Neutrophil (primary cell): Measurements from ENCODE around the gene WDR74.
"Not testable (repeated sequence)": the region's sequence is repeated elsewhere in the genome, so short reads cannot be mapped to it uniquely, and the experiment has no call there.

ENCODE experiments used
- H3K27ac ChIP-seq: fragments of 200-600 bp; sonication (generic); 2 replicates; pipeline ENCODE4 v1.5.1; 2016; ENCODE audit warnings: mild to moderate bottlenecking, moderate library complexity
- H3K27me3 ChIP-seq: fragments of 200-600 bp; sonication (generic); 2 replicates; pipeline ENCODE4 v1.6.0; 2016; ENCODE audit warnings: mild to moderate bottlenecking
- H3K36me3 ChIP-seq: fragments of 200-600 bp; sonication (generic); 2 replicates; pipeline ENCODE4 v1.5.1; 2017
- H3K4me1 ChIP-seq, 2 experiments: fragments of 200-600 bp in 1 of 2; sonication (generic) in 1 of 2; 1 replicate in 1 of 2; 2 replicates in 1 of 2; pipeline versions ENCODE4 v1.5.1 to v1.6.1; 2013 to 2016; ENCODE audit warnings: low read depth in 1 of 2, low read length in 1 of 2, mild to moderate bottlenecking in 1 of 2, moderate library complexity in 1 of 2; ENCODE audit not compliant: control insufficient read depth in 1 of 2, insufficient read depth in 1 of 2
- H3K4me3 ChIP-seq, 2 experiments: fragments of 200-600 bp in 1 of 2; sonication (generic) in 1 of 2; 1 replicate in 1 of 2; 2 replicates in 1 of 2; pipeline ENCODE4 v1.5.1; 2013 to 2016; ENCODE audit warnings: low read depth in 1 of 2, low read length in 1 of 2, mild to moderate bottlenecking in 1 of 2, moderate library complexity in 1 of 2
- H3K9me3 ChIP-seq: fragments of 200-600 bp; sonication (generic); 2 replicates; pipeline ENCODE4 v1.5.1; 2016
- TF ChIP-seq, protein P1 (sequence below): fragments of 200-600 bp; sonication (generic); IDR thresholded peaks from 2 replicates; pipeline ENCODE4 v1.5.1; 2016; ENCODE audit warnings: antibody characterized with exemption

Gene WDR74

DNA sequence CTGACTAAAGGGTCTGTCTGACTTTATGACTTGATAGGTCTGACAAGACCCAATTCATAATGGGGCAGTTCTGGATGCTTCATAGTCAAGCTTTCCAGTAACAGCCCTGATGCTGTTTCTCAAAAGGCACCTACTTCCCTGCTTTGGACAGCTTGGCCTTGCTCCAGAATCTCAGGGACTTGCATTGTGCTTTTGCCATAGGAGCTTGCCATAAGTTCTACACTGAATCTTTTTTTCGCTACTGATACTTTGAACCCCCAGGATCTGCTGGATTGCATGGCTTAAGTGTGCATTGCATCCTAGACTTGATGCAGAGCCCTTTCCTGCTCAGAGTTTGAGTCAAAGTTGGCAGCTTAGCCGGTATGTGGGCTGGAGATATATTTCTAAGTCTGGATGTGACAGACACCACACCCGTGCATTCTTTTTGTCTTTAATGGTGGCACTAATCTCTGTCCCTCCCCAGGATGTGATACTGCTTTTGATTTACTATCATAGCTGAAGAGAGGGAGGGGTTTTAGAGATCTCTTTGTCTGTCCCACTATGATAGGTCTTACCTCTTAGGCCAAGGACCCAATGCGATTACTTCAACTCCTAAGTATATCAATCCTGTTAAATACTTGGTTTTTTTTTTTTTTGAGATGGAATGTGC lies 24.4 kb upstream of the WDR74 start:
- no peak overlapping the region for H3K4me3 ChIP-seq
- no peak overlapping the region for H3K27ac ChIP-seq
- no peaks in the 10 kb centered on the region for H3K36me3 ChIP-seq
- H3K27me3 ChIP-seq = no peaks in the 10 kb centered on the region
- H3K9me3 ChIP-seq = no peaks in the 10 kb centered on the region
- TF ChIP-seq, protein P1, sequence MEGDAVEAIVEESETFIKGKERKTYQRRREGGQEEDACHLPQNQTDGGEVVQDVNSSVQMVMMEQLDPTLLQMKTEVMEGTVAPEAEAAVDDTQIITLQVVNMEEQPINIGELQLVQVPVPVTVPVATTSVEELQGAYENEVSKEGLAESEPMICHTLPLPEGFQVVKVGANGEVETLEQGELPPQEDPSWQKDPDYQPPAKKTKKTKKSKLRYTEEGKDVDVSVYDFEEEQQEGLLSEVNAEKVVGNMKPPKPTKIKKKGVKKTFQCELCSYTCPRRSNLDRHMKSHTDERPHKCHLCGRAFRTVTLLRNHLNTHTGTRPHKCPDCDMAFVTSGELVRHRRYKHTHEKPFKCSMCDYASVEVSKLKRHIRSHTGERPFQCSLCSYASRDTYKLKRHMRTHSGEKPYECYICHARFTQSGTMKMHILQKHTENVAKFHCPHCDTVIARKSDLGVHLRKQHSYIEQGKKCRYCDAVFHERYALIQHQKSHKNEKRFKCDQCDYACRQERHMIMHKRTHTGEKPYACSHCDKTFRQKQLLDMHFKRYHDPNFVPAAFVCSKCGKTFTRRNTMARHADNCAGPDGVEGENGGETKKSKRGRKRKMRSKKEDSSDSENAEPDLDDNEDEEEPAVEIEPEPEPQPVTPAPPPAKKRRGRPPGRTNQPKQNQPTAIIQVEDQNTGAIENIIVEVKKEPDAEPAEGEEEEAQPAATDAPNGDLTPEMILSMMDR = no peak
- H3K4me1 ChIP-seq = peaks cover 3 to 7% of the 10 kb centered on the region in 2 experiments

- H3K4me1 ChIP-seq = peaks cover 7 to 11% of the 10 kb centered on the region in 2 experiments
- H3K36me3 ChIP-seq, H3K27ac ChIP-seq, H3K4me3 ChIP-seq, H3K27me3 ChIP-seq, H3K9me3 ChIP-seq: not testable (repeated sequence)
These were observed 22.3 kb upstream of the WDR74 start for GRCh38 chr11:62861564-62862192.

DNA sequence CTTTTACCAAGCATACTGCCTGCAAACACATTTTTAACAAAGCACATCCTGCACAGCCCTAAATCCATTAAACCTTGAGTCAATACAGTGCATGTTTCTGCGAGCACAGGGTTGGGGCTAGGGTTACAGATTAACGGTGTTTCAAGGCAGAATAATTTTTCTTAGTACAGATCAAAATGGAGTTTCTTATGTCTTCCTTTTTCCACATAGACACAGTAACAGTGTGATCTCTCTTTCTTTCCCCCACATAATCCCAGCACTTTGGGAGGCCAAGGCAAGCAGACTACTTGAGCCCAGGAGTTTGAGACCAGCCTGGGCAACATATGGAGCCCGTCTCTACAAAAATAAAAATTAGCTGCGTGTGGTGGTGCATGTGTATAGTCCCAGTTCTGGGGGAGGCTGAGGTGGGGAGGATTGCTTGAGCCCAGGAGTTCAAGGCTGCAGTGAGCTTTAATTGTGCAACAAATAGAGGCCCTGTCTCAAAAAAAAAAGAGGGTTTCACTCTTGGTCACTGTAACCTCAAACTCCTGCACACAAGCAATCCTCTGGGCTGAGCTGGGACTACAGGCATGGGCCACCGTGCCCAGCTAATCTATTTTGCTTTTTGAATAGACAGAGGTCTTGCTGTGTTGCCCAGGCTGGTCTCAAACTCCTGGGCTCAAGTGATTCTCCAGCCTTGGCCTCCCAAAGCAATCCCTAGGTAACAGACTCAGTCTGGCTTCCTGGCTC lies 21.6 kb upstream of the WDR74 start:
- no peaks in the 10 kb centered on the region for H3K36me3 ChIP-seq
- TF ChIP-seq, protein P1 = no peak
- H3K9me3 ChIP-seq = no peaks in the 10 kb centered on the region
- H3K27me3 ChIP-seq = no peaks in the 10 kb centered on the region
- no peak overlapping the region for H3K4me3 ChIP-seq
- H3K27ac ChIP-seq = no peak overlapping the region
- H3K4me1 ChIP-seq = peaks cover 13 to 18% of the 10 kb centered on the region in 2 experiments

GRCh38 chr11:62859281-62859703 lies 19.9 kb upstream of the WDR74 start:
- H3K27ac ChIP-seq, H3K9me3 ChIP-seq, H3K36me3 ChIP-seq, H3K27me3 ChIP-seq, H3K4me3 ChIP-seq: not testable (repeated sequence)
- peaks cover 28 to 32% of the 10 kb centered on the region in 2 experiments for H3K4me1 ChIP-seq

GRCh38 chr11:62858201-62858600 lies 18.8 kb upstream of the WDR74 start:
- TF ChIP-seq, protein P1 = no peak
- H3K9me3 ChIP-seq = no peaks in the 10 kb centered on the region
- H3K27ac ChIP-seq = no peak overlapping the region
- no peaks in the 10 kb centered on the region for H3K36me3 ChIP-seq
- H3K4me3 ChIP-seq = no peak overlapping the region
- peaks cover 33 to 37% of the 10 kb centered on the region in 2 experiments for H3K4me1 ChIP-seq
- no peaks in the 10 kb centered on the region for H3K27me3 ChIP-seq

DNA sequence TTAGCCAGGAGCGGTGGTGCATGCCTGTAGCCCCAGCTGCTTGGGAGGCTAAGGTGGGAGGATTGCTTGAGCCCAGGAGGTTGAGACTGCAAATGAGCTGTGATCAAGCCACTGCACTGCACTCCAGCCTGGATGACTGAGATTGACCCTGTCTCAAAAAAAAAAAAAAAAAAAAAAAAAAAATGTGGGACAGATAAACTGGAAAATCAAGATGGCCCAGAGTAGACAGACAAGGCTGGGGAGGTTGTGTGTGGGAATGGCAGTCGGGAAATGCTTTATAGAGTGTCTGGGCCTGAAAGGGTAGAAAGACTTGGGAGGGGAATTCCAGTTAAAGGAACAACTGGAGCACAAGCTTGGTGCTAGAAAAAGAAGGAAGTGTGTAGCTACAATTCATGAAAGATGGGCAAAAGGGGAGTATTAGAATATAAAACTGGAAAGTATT lies 18.2 kb upstream of the WDR74 start:
- Histone ChIP-seq H3K9me3 (no peaks in the 10 kb centered on the region), H3K4me3 (no peak overlapping the region), H3K27me3 (no peaks in the 10 kb centered on the region), H3K4me1 (peaks cover 28 to 34% of the 10 kb centered on the region in 2 experiments), H3K36me3 (no peaks in the 10 kb centered on the region), H3K27ac (no peak overlapping the region)
- TF ChIP-seq, protein P1 = no peak
